ENCODE results near the gene CNKSR2.

The CNKSR2 gene

DNA sequence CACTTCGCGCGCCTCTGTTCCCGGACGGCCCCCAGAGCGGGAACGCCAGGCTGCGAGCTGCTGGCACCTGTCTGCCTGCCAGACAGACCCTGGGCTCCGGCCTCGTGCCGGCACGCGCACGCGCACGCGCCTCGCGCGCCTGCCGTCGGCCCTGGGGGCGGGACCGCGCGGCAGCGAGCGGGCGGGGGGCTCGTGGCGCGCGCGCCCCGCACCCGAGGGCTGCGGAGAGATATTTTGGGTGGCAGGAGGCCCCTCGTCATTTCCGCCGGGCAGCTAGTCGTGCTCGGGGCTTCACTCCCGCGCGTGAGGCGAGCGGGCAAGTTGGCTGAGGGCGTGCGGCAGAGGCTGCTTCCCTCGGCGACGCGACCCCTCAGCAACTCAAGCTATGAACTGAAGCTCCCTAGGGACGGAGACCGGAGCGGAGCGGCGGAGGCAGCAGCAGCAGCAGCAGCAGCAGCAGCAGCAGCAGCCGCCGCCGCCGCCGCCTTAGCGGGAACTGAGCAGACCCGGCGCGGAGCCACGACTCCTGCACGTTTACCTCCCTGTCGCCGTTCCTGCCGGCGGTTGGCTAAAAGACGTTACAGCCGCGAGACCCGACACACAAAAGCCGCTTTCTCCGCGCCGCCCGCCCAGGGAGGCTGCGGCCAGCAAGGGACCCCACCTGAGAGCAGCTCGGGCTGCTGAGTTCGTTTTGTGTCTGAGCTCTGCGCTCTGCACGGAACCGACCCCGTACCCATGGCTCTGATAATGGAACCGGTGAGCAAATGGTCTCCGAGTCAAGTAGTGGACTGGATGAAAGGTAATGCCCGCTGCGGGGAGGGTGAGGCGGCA, at the start of gene CNKSR2:
TSS of gene CNKSR2 (plus strand) at position 256 of the 831 bp plus-strand sequence. CDS start at position 736, 480 bp downstream.
- in situ Hi-C loops (cut with HindIII; ENCODE audit: low pct_ligation_motif_present, low pct_unique_long_range_greater_than_20kb, low sequenced_read_pairs), result no loop called here
- no peak for DNase-seq

GRCh38 chrX:21354725-21355124, 19.5 kb upstream of the CNKSR2 start:
- DNase-seq, result no peak
- in situ Hi-C loops (cut with HindIII; ENCODE audit: low pct_ligation_motif_present, low pct_unique_long_range_greater_than_20kb, low sequenced_read_pairs), result no loop called here

- in situ Hi-C loops (cut with HindIII; ENCODE audit: low pct_ligation_motif_present, low pct_unique_long_range_greater_than_20kb, low sequenced_read_pairs), result no loop called here
- no peak for DNase-seq
These were observed 18.4 kb upstream of the CNKSR2 start for GRCh38 chrX:21355831-21356230.

GRCh38 chrX:21369613-21370012, 4.6 kb upstream of the CNKSR2 start:
- no peak for DNase-seq
- in situ Hi-C loops (cut with HindIII; ENCODE audit: low pct_ligation_motif_present, low pct_unique_long_range_greater_than_20kb, low sequenced_read_pairs), result no loop called here

GRCh38 chrX:21373001-21373400, 1.2 kb upstream of the CNKSR2 start:
- no peak for DNase-seq
- in situ Hi-C loops (cut with HindIII; ENCODE audit: low pct_ligation_motif_present, low pct_unique_long_range_greater_than_20kb, low sequenced_read_pairs), result no loop called here

DNA sequence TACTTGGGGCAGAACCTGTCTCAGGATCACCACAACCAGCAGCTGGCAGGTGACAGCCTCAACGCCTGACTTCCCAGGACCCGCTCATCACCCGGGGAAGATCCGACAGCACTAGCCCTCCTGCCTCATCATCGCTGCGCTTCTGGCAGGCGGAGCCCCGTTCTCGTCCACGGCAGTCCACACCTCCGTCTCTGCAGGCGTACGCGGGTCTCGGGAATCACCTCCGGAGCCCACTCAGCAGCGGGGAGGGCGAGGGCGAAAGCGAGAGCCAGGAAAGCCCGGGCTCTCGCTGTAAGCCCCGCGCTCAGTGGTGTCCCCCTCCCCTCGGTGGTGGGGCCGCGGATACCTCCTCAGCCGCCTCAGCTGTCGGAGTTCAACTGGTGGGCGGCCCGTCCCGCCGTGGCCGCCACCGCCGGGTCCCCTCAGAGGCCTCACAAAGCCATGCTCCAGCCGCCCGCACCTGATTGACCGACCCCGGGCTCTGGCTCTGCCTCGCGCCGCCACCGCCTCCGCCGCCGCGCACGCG, 518 bp upstream of the CNKSR2 start:
- in situ Hi-C loops (cut with HindIII; ENCODE audit: low pct_ligation_motif_present, low pct_unique_long_range_greater_than_20kb, low sequenced_read_pairs), result no loop called here
- DNase-seq, result no peak

- in situ Hi-C loops (cut with HindIII; ENCODE audit: low pct_ligation_motif_present, low pct_unique_long_range_greater_than_20kb, low sequenced_read_pairs), result no loop called here
- DNase-seq, result no peak
These were observed 933 bp downstream of the CNKSR2 start for GRCh38 chrX:21374994-21375707.

GRCh38 chrX:21375708-21376009, 1.4 kb downstream of the CNKSR2 start:
- in situ Hi-C loops (cut with HindIII; ENCODE audit: low pct_ligation_motif_present, low pct_unique_long_range_greater_than_20kb, low sequenced_read_pairs), result no loop called here
- DNase-seq, result no peak

- in situ Hi-C loops (cut with HindIII; ENCODE audit: low pct_ligation_motif_present, low pct_unique_long_range_greater_than_20kb, low sequenced_read_pairs), result no loop called here
- DNase-seq, result no peak
These were observed 2.4 kb downstream of the CNKSR2 start for GRCh38 chrX:21376636-21377035.

DNA sequence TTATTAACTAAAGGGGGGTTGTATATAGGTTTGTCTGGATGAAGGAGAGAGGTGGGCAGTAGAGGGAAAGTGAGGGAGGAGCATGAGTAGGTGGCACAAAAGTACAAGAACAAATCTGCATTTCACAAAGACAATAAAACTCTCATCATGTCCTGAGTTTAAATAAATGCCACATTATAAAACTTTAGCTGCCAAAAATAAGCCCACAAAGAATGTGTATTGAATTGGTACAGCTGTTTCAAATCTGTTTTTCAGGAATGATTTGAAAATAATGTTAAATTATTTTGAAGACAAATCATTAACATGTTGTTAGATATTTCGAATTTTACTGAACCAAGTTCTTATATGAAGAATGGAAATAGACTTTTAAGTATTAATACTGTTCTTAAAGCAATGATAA, 5.8 kb downstream of the CNKSR2 start:
- in situ Hi-C loops (cut with HindIII; ENCODE audit: low pct_ligation_motif_present, low pct_unique_long_range_greater_than_20kb, low sequenced_read_pairs), result no loop called here
- no peak for DNase-seq

- DNase-seq, result no peak
- in situ Hi-C loops (cut with HindIII; ENCODE audit: low pct_ligation_motif_present, low pct_unique_long_range_greater_than_20kb, low sequenced_read_pairs), result no loop called here
These were observed 8.5 kb downstream of the CNKSR2 start for GRCh38 chrX:21382715-21383114.

- no peak for DNase-seq
These were observed 9.3 kb downstream of the CNKSR2 start for GRCh38 chrX:21383546-21383945.

DNA sequence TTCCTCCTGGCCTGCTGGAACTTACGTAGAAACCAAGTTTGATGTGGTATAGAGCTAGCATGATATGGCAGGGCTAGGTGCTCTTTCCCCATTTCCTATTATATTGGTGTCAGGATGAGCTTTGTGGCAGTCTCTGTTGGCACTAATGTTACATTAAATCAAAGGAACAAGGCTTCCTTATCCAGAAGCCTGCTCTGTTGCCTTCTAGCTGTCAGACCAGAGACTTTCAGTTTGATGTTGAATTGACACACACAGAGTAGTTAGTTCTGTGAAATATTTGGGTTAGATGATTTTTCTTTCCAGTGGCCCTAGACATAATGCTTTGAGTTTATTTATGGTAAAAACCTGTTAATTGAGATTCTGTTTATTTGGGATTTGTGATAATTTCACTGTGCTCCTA, 10.0 kb downstream of the CNKSR2 start:
- no peak for DNase-seq
- in situ Hi-C loops (cut with HindIII; ENCODE audit: low pct_ligation_motif_present, low pct_unique_long_range_greater_than_20kb, low sequenced_read_pairs), result no loop called here

More at GRCh38 chrX:21383546-21383945, 9.3 kb downstream of the CNKSR2 start:
- in situ Hi-C loops (cut with HindIII; ENCODE audit: low pct_ligation_motif_present, low pct_unique_long_range_greater_than_20kb, low sequenced_read_pairs), result no loop called here

GRCh38 chrX:21394792-21395191, 20.6 kb downstream of the CNKSR2 start:
- DNase-seq, result no peak
- in situ Hi-C loops (cut with HindIII; ENCODE audit: low pct_ligation_motif_present, low pct_unique_long_range_greater_than_20kb, low sequenced_read_pairs), result no loop called here

DNA sequence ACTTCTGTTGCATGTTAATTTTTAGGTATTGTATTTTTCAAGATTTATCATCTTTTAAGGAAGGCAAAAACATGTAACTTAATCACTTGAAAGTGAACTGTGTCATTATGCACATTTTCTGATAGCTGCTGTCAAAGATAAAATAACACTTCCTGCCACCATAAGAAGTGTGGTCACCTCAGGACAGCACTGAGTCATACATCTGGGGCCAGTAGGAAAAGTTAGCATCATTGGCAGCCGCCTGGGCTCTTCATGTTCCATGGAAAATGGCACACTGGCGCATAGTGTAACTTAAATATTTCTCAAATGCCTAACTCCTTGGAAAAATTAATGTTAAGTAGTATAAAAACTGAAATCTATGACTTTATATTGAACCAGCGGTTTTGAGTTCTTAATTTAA, 24.2 kb downstream of the CNKSR2 start:
- no peak for DNase-seq
- in situ Hi-C loops (cut with HindIII; ENCODE audit: low pct_ligation_motif_present, low pct_unique_long_range_greater_than_20kb, low sequenced_read_pairs), result no loop called here

- in situ Hi-C loops (cut with HindIII; ENCODE audit: low pct_ligation_motif_present, low pct_unique_long_range_greater_than_20kb, low sequenced_read_pairs), result no loop called here
- DNase-seq, result no peak
These were observed 26.3 kb downstream of the CNKSR2 start for GRCh38 chrX:21400408-21401121.

DNA sequence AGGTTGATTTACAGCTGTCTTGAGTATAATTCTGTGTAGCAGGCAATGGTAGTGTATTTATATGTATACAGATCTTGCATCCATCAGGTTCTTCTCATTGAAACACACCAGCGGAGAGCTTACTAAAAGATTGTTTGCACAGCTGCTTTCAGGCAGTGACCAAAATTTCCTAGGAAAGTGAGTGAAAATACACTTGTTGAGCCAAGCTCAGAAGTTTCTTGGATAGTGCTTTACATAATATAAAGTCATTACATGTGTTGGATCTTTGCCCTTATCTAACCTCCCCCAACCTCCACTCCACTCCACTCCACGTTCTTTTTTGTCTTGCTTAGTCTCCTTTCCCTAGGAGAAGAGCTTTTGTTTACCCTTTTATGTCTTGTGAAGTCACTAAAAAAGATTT, 34.1 kb downstream of the CNKSR2 start:
- in situ Hi-C loops (cut with HindIII; ENCODE audit: low pct_ligation_motif_present, low pct_unique_long_range_greater_than_20kb, low sequenced_read_pairs), result no loop called here
- DNase-seq, result no peak

GRCh38 chrX:21408788-21409187, 34.6 kb downstream of the CNKSR2 start:
- in situ Hi-C loops (cut with HindIII; ENCODE audit: low pct_ligation_motif_present, low pct_unique_long_range_greater_than_20kb, low sequenced_read_pairs), result no loop called here
- no peak for DNase-seq

- no peak for DNase-seq
- in situ Hi-C loops (cut with HindIII; ENCODE audit: low pct_ligation_motif_present, low pct_unique_long_range_greater_than_20kb, low sequenced_read_pairs), result no loop called here
These were observed 37.8 kb downstream of the CNKSR2 start for GRCh38 chrX:21412029-21412428.
